Osteocyte (in vitro differentiated cells): ENCODE measurements around the gene CACNG1. TPM values are rescaled to one million over a fixed set of nuclear protein-coding genes. Genes with fewer than 3 reads are reported as not detected.

Experiments used
- DNase-seq: peaks from one replicate; pipeline ENCODE4 v3.0.0; 2021; ENCODE audit warnings: mixed read lengths; ENCODE audit not compliant: unreplicated experiment; ENCODE audit errors: extremely low spot score
- H3K27ac Mint-ChIP-seq: one replicate; pipeline ENCODE4 v1.8.0; 2021; ENCODE audit warnings: mild to moderate bottlenecking, mixed read lengths; ENCODE audit not compliant: unreplicated experiment
- H3K27me3 Mint-ChIP-seq: one replicate; pipeline ENCODE4 v1.8.0; 2021; ENCODE audit warnings: mixed read lengths; ENCODE audit not compliant: unreplicated experiment
- H3K36me3 Mint-ChIP-seq: one replicate; pipeline ENCODE4 v1.8.0; 2021; ENCODE audit warnings: mixed read lengths; ENCODE audit not compliant: unreplicated experiment
- H3K4me1 Mint-ChIP-seq: one replicate; pipeline ENCODE4 v1.8.0; 2021; ENCODE audit warnings: mixed read lengths; ENCODE audit not compliant: unreplicated experiment
- H3K4me3 Mint-ChIP-seq: one replicate; pipeline ENCODE4 v1.8.0; 2021; ENCODE audit warnings: mild to moderate bottlenecking, moderate library complexity, mixed read lengths; ENCODE audit not compliant: unreplicated experiment
- H3K9me3 Mint-ChIP-seq: one replicate; pipeline ENCODE4 v1.8.0; 2021; ENCODE audit warnings: mixed read lengths; ENCODE audit not compliant: unreplicated experiment
- CTCF ChIP-seq: fragments of 200-600 bp; sonication (generic); IDR thresholded peaks from 2 replicates; pipeline ENCODE4 v1.5.0; 2021; ENCODE audit warnings: antibody characterized with exemption, mild to moderate bottlenecking, moderate library complexity
- total RNA-seq: library from RNA; stranded (reverse); gene quantifications from 2 replicates; pipeline ENCODE4 v1.2.1, GENCODE V29; 2021

Gene CACNG1
- total RNA-seq, 1 donor from 2014 or later, result not detected

GRCh38 chr17:67025216-67025792 is 19.1 kb upstream of the CACNG1 start:
- H3K36me3 Mint-ChIP-seq, result no peaks in the 10 kb centered on the region
- no peak for DNase-seq
- H3K9me3 Mint-ChIP-seq, result no peaks in the 10 kb centered on the region
- no peak overlapping the region for H3K27ac Mint-ChIP-seq
- H3K4me3 Mint-ChIP-seq, result no peak overlapping the region
- no peaks in the 10 kb centered on the region for H3K27me3 Mint-ChIP-seq
- no peaks in the 10 kb centered on the region for H3K4me1 Mint-ChIP-seq
- no peak for TF ChIP-seq CTCF

GRCh38 chr17:67026341-67026740 is 18.0 kb upstream of the CACNG1 start:
- no peak overlapping the region for H3K27ac Mint-ChIP-seq
- no peaks in the 10 kb centered on the region for H3K36me3 Mint-ChIP-seq
- H3K4me1 Mint-ChIP-seq, result no peaks in the 10 kb centered on the region
- H3K27me3 Mint-ChIP-seq, result no peaks in the 10 kb centered on the region
- H3K4me3 Mint-ChIP-seq, result no peak overlapping the region
- no peak for TF ChIP-seq CTCF
- DNase-seq, result no peak
- no peaks in the 10 kb centered on the region for H3K9me3 Mint-ChIP-seq

DNA sequence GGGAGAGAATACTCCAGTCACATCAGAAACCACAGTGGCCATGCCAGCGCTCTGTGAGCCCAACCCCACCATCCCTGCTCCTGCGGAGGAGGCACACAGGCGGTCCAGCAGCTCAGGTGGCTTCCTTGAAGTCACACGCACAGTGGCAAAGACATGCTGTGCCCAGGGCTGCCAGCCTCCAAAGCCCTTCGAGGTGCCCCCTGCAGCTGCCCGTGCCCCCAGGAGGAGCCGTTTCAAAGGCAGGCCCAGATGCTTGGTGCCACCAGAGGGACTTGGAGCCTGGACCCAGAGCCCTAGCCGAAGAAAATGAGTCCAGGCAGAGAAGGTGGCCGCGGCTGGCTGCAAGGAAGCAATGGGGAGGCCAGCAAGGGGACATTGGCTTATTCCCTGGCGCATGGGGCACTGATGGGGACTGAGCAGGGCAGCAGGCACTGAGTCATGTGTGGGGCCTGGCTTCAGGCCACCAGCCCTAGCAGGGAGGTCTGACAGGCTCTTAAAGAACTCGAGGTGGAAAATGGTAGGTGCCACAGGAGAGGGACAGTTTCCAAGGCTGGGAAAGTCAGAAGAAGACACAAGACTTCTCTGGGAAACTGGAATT is 17.2 kb upstream of the CACNG1 start:
- Mint-ChIP-seq H3K27me3 (no peaks in the 10 kb centered on the region), H3K27ac (no peak overlapping the region), H3K4me3 (no peak overlapping the region), H3K4me1 (no peaks in the 10 kb centered on the region), H3K36me3 (no peaks in the 10 kb centered on the region), H3K9me3 (no peaks in the 10 kb centered on the region)
- no peak for DNase-seq
- TF ChIP-seq CTCF, result no peak

GRCh38 chr17:67030641-67031040 is 13.7 kb upstream of the CACNG1 start:
- Mint-ChIP-seq H3K9me3 (no peaks in the 10 kb centered on the region), H3K4me3 (no peak overlapping the region), H3K36me3 (no peaks in the 10 kb centered on the region), H3K27ac (no peak overlapping the region), H3K27me3 (no peaks in the 10 kb centered on the region), H3K4me1 (no peaks in the 10 kb centered on the region)
- no peak for TF ChIP-seq CTCF
- DNase-seq, result no peak

GRCh38 chr17:67032382-67032781 is 12.0 kb upstream of the CACNG1 start:
- Mint-ChIP-seq H3K27ac (no peak overlapping the region), H3K4me3 (no peak overlapping the region), H3K27me3 (no peaks in the 10 kb centered on the region), H3K9me3 (no peaks in the 10 kb centered on the region), H3K36me3 (no peaks in the 10 kb centered on the region), H3K4me1 (no peaks in the 10 kb centered on the region)
- no peak for DNase-seq
- TF ChIP-seq CTCF, result no peak
